Effector CD8-positive, alpha-beta T cell (primary cell): Measurements from ENCODE around the gene PGAP3.

Experiments
- DNase-seq: peaks from one replicate; lab custom pipeline; 2025; lab: John Stamatoyannopoulos, UW

The PGAP3 gene

DNA sequence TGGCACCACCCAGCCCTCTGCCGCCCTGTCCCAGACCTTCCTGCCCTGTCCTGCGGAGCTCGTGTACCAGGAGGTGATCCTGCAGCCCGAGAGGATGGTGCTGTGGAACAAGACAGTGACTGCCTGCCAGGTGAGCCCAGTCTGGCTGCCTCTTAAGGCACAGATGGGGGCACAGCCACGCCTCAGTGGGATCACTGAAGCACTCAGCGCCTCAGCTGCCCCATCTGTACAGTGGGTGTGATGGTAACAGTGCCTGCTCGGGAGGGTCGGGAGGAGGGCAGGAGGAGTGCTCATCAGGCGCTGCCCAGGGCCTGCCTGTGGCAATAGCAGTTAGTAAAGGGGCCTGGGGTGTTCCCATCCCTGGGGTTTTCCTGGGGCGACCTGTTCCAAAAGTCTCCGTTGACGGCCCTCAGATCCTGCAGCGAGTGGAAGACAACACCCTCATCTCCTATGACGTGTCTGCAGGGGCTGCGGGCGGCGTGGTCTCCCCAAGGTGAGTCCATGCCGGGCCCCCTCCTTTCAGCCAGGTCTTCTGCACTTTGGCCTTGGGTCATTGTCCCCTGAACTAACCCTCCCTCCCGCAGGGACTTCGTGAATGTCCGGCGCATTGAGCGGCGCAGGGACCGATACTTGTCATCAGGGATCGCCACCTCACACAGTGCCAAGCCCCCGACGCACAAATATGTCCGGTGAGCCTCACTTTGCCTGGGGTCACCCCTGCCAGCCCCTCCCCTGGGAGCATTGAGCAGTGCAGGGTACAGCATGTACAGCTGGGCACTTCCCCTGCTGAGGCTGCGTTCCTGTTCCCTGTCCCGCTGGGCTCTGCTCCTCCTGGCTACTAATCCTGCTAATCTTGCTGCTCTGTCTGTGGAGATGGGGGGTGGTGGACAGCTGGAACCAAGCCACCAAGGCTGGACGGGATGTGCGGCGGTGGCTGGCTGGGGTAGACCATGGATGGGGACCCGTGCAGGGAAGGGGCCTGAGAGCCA is 27.2 kb downstream of the PGAP3 start:
- no peak for DNase-seq

DNA sequence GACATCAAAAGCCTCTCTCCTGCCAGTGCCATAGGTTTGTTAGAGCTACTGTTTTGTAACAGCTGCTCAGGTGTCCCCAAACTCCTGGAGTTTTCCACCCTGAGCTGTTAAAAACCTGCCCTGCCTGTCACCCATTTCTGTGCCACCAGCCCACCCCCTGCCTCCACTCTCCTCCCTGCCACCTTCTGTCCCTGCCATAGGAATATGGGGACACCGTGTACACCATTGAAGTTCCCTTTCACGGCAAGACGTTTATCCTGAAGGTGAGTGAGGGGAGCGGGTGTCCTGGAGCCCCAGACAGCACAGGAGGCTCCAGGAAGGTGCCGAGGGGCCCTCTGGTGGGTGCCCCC is 27.9 kb downstream of the PGAP3 start:
- no peak for DNase-seq

DNA sequence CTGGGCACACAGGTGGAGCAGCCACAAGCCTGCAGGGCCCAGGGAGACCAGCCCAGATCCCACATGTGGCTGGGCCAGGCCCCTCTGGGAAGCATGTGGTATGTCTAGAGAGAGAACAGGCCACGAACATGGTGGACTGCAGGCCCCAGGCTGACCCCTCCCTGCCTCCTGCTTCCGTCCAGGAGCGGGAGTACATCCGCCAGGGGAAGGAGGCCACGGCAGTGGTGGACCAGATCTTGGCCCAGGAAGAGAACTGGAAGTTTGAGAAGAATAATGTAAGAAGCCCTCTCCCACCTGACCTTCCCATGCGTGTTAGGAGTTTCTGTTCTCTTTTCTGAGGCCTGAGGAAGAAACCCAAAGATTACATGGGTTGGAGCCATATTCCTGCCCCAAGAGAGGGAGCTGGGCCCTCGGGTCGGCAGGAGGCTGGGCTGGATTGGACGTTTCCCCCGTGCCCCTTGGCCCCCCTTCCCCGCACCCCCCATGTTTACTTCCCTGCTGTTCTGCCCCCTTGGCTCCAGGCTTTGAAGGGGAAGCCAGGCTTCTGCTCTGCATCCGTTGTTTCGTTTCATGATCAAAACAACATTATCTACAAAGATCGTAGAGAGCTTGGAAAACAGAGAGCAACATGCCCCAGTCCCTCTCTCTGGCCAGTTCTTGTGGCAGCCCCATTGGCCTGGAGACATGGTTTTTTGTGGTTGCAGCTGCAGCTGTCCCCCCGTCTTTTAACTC is 28.4 kb downstream of the PGAP3 start:
- DNase-seq = no peak

DNA sequence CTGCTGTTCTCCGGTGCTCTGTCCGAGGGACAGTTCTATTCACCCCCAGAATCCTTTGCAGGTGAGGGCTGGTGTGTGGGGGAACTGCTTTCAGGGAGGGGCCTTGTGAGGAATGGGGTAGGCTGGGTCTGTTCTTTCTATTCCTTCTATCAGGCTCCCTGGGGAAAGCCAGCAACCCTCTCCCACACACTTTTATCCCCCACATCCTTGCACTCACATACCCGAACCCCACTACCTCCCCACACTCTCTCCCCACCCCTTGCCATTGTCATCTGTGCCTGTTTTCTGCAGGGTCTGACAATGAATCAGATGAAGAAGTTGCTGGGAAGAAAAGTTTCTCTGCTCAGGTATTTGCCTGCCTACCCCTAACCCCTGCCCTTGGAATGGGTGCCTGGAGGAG is 29.1 kb downstream of the PGAP3 start:
- DNase-seq = no peak

DNA sequence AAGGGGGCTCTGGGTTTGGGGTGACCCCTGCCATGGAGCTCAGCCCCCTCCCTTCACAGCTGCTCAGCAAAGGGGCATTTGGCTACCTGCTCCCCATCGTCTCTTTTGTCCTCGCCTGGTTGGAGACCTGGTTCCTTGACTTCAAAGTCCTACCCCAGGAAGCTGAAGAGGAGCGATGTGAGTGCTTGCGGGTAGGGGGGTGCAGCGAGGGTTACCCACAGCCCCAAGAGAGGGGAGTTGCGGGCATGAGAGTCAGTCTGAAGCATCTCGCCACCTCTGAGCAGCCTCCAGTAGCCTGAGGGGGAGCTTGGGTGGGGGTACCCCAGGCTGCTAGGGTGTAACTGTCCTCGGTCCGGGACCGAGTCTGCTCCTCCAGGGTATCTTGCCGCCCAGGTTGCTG is 29.5 kb downstream of the PGAP3 start:
- no peak for DNase-seq

DNA sequence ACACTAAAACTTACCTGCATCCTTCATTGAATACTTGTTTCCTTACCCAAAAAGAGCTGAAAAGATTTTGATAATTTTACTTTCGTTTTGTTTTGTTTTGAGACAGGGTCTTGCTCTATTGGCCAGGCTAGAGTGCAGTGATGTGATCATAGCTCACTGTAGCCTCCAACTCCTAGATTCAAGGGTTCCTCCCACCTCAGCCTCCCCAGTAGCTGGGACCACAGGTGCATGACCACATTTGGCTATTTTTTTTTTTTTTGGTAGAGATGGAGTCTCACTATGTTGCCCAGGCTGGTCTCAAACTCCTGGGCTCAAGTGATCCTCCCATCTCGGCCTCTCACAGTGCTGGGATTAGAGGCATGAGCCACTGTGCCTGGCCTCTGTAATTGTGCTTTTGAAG is 32.8 kb downstream of the PGAP3 start:
- DNase-seq = no peak

DNA sequence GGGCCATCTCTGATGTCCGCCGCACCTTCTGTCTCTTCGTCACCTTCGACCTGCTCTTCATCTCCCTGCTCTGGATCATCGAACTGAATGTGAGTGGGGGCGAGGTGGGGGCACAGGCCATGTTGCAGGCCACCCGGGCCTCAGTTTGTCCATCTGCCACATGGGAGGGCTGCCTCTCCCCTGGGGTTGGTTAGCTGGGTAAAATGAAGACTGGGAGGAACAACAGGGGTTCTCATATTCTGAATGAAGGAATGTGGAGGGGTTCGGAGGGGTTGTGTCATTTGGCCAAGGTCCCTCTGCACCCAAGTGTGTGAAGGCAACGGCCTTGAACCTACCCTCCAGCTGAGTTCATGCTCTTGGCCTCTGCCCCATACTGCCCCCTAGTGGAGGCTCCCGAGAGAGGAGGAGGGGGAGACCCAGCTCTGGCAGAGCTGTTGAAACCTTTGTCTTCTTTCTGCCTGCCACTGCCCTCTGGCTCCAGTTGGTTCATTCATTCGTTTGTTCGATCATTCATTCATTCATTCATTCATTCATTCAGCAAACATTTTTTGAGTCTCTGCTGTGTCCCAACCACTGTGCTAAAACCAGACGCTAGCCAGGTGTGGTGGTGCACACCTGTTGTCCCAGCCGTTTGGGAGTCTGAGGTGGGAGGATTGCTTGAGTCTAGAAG is 34.1 kb downstream of the PGAP3 start:
- DNase-seq = peak; percentile 71

DNA sequence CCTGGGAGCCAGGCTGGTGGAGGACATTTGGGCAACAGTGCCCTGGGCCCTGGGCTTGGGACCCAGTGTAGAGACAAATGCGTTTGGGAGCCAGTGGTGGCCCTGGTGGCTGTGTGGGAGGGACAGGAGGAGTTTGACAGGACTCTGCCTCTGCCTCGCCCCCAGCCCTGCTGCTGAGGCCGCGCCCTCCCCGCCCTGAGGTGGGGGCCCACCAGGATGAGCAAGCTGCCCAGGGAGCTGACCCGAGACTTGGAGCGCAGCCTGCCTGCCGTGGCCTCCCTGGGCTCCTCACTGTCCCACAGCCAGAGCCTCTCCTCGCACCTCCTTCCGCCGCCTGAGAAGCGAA is 34.6 kb downstream of the PGAP3 start:
- no peak for DNase-seq

DNA sequence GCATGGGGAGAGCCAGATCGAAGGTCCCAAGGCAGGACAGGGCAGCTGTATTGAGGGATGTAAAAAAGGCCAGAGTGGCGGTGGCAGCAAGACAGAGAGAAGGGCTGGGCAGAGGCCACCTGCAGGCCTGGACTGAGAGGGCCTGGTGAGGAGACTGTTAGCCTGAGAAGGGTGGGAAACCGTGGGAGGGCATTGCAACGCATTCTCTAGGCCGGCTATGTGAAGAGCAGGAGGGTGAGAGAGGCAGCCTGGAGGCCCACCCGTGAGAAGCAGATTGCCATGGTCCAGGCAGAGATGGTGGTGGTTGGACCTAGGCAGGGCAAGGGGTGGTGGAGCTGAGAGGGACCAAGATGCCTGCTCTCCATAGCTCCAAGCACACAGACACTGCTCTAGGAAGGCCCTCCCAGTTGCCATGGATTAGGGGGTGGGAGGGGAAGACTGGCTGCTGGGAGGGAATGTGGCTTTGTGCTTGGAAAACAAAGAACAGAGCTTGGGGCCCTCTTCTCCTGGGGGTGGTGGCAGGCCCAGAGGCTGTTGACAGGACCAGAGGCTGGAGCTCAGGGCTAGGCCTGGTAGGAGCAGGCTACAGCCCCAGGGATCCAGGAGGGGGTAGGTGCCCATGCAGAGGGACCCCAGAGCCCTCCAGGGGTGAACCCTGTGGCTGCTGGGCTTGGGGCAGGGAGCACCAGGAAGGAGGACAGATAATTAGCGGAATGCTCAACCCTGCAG is 35.1 kb downstream of the PGAP3 start:
- DNase-seq = no peak

DNA sequence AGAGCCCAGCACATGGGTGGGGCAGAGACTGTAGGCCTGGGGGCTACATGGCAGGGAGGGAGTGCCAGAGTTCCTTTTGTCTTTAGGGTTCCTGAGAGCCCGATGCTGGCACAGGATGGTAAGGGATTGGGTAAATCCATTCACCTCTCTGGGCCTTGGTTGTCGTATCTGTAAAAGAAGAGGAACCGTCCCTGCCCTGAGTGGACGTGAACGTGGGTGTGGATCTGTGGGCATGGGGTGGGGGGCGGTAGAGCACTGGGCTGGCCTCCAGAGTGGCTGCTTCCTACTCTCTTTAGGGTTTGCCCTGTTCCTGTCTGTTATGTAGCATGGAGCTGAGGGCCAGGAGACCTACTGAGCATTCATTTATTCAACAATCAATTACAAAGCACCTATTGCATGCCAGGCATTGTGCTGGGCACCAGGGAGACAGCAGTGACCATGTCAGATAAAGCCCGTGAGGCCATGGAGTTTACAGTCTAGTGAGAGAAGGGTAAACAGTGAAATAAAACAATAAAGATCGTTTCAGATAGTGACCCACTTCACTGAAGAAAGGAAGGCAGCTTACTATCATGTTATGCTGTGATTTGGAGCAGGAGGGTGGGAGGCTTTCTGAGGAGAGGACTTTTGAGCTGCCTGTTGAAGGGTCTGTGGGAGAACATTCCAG is 35.8 kb downstream of the PGAP3 start:
- DNase-seq = no peak

DNA sequence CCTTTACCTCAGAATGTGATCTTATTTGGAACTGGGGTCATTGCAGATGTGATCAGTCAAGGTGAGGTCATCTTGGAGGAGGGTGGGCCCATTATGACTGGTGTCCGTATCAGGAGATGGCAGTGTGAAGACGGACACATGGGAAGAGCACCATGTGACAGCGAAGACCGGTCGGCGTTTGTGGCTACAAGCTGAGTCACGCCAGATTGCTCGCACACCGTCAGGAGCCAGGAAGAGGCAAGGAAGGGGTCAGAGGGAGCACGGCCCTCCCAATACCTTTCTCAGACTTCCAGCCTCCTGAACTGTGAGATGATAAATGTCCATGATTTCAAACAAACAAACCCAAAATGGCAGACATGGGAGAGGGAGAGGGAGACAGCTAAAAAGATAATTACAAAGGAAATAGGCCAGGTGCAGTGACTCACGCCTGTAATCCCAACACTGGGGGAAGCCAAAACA is 37.7 kb downstream of the PGAP3 start:
- DNase-seq = no peak

DNA sequence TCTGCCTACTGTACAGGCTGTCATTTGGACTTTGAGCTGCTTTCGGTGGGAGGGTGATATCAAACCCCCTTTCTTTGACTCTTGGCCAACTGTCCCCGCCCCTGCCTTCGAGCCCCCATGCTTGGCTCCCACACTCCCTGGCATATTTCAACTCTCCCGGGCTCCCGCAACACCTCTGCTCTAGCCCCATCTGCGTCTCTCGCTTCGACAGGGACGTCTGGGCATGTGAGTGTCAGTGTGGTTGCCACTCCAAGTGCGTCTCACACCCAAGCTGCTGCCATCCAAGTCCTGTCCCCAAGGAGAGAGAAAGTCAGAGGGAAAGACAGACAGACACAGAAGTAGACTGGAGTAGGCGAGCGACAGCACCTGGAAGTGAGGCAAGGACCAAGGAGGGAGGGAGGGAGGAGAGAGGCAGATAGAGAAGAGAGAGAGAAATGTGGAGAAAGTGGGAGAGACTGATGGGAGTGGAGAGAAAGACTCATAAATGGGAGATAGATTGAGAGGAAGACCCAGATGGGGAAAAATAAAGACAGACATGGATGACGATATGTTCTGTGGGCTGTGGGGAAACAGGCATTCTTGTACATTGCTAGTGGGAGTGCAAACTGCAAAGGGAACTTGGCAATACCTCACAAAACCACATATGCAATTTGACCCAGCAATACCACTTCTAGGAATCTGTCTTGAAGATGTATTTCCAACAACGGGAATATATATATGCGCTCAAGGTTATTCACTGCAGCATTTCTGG is 39.1 kb downstream of the PGAP3 start:
- DNase-seq = no peak

DNA sequence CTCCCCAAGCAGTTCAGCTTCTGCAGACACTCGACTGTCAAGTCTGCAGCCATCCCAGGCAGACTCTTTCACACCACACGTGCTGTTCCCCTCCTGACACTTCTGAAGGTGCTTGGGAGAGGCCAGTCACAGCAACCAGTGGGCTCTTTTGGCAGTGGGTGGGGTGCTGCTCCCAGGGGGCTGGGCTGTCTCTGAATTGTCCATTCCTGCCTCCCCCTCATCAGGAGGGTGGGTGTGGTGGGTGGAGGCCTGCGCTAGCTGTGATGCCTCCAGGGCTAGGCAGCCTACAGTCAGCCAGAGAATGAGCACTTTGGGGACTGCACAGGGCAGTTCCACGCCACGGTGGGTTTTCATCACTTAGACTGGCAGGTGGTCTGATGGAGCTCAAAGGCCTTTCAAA is 40.6 kb downstream of the PGAP3 start:
- no peak for DNase-seq

DNA sequence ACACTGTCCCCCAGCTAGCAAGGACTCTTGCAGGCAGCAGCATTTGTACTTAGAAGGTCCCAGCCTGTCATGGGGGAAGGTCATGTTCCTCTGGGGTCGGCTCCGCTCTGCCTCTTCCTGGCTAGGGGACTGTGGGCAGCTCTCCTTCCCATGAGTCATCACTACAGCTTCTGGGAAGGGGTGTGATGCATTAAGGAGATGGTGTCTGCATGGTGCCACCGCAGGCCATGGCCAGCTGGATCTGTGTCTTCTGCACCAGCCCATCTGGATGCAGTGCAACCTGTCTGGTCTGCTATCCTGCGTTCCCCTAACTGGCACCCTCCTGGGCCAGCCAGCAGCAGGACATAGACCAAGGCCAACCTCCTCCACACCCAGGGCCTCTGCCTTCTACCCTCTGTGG is 44.6 kb downstream of the PGAP3 start:
- DNase-seq = no peak

DNA sequence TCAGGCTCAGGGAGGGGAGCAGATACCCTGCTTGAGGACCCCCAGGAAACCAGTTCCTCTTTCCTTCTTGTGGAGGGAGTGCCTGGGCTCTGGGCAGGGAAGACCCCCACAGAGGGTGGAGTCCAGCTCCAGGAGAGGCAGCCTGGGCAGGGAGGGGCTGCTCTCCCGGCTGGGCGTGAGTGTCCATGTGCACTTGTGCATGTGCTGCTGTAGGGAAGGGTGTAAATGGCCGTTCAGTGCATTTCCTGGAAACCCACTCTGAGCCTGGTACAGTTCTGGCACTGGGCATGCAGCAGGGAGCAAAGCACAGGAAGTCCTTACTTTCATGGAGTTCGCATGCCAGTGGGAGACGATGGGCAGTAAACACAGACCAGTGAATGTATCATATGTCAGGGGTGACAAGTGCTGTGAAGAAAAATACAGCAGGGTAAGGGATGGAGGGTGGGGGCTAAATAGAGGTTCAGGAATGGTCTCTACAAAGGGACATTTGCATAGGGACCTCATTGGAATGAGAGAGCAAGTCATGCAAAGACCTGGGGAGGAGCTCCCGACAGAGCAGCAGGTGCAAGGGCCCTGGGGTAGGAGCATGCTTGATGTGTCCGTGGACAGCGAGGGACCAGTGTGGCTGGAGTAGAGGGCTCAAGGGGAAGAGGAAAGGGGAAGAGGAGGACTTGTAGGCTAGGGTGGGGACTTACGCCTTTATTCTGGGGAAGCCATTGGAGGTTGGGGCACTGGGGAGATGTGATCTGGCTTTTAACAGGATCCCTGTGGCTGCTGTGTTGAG is 45.4 kb downstream of the PGAP3 start:
- DNase-seq = no peak

DNA sequence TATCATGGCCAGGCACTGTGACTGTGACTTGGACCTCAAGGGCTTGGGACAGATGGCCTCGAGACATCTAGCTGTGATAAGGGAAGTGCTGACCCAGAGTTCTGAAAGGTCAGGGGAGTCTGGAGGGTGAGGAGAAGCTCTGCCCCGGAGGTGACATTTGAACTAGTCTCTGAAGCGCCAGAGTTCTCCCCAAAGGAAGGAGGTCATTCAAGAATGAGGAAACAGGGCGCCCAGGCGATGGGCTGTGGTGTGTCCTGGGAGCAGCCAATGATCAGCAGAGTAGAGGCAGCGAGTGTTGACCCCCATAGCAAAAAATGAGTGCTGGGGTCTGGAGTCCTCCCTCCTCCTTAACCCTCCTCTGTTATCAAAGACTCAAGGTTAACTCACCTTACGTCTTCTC is 46.0 kb downstream of the PGAP3 start:
- no peak for DNase-seq

DNA sequence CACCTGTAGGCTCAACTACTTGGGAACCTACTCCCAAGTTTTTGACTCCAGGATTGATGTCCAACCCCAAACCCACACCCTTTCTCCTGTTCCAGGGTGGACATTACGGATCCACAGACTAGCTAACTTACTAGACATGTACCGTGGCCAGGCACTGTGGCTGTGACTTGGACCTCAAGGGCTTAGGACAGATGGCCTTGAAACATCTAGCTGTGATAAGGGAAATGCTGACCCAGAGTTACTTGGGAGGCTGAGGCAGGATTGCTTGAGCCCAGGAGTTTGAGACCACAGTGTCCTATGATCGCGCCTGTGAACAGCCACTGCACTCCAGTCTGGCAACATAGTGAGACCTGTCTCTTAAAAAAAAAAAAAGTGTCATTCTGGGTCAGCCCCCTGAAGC is 46.8 kb downstream of the PGAP3 start:
- DNase-seq = no peak

DNA sequence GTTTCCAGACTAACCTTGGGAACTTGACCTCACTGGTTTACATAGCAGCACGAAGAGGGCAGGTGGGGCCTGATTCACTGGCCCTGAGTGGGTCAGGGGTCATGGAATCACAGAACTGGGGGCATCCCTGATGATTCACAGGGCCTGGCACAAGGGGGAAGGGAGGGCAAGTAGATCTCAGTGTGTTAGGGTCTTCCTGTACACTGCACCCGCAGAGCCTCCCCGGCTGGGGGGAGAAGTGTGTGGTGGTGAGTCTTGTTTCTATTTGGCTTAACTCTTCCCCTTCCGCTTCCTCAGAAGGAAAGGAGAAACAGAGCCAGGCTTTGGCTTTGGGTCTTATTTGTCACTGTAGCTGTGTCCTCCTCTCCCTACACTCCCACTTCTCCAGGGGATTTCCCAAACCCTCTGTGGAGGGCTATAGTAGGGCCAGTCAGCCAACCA is 47.2 kb downstream of the PGAP3 start:
- no peak for DNase-seq

DNA sequence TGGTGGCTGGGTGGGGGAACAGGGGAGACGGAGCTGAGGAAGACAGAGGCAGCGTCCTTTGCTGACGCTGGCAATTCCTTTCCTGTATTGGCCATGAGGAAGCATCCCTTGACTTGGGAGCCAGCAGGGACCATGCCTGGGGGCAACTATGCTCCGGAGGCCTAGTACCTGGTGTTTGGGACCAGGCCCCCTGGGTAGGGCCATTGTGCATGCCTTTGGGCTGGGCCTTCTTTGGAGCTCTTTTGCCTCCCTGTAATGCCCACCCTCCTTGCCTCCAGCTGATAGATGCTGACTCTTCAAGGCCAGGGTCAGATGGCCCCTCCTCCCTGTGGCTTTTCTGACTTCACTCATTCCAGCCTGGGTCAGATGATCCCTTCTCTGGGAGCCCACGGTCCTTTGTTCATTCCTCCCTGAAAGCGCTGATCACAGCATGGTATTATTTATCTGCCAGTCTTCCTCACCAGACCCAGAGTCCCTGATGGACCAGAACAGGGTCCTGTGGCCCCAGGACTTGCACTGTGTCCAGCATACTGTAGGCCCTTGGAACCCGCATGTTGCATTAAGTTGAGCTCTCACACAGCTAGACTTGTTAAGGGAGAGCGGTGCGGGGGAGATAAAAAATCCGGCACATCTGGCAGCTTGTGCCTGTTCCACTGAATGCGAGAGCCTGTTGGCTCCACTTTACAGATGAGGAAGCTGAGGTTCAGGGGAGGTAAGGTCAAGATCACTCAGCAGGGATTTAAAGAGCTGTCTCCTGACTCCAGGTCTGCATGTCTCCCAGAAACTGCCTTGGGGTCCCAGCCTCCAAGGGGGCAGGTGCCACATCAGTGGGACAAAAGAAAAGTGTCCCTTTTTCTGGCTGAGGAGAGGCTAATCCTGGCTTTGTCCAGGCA is 48.0 kb downstream of the PGAP3 start:
- DNase-seq = no peak
